Breast epithelium (tissue), 3 donors: ENCODE results near the gene HUS1B.

Experiments
- POLR2A ChIP-seq: fragments of 450-650 bp; IDR thresholded peaks from one replicate; pipeline ENCODE4 v1.6.1; 2016; ENCODE audit warnings: antibody characterized with exemption, mild to moderate bottlenecking, moderate library complexity
- TF ChIP-seq, protein P1 (sequence below), 3 donors: fragments of 450-650 bp; IDR thresholded peaks; one replicate each; pipeline ENCODE4 v1.5.1; 2016 to 2017; ENCODE audit warnings: antibody characterized with exemption in 3 of 3, mild to moderate bottlenecking in 3 of 3, moderate library complexity in 3 of 3

DNA sequence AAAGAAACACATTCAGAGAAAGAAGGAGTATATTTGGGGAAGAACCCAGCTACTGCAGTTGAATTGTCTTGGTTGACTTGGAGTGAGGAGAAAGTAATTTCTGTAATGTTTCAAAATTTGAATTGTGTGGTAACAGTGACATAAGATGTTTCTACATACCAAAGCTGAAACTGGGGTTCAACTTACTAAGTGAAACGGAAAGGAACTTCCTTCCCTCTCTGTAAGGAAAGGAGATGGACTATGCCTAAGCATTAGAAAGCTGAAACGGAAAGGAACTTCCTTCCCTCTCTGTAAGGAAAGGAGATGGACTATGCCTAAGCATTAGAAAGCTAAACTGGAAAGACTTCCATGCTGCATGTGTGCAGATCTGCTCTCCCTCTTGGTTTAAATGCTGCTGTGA lies 46.0 kb downstream of the HUS1B start:
- TF ChIP-seq, protein P1, sequence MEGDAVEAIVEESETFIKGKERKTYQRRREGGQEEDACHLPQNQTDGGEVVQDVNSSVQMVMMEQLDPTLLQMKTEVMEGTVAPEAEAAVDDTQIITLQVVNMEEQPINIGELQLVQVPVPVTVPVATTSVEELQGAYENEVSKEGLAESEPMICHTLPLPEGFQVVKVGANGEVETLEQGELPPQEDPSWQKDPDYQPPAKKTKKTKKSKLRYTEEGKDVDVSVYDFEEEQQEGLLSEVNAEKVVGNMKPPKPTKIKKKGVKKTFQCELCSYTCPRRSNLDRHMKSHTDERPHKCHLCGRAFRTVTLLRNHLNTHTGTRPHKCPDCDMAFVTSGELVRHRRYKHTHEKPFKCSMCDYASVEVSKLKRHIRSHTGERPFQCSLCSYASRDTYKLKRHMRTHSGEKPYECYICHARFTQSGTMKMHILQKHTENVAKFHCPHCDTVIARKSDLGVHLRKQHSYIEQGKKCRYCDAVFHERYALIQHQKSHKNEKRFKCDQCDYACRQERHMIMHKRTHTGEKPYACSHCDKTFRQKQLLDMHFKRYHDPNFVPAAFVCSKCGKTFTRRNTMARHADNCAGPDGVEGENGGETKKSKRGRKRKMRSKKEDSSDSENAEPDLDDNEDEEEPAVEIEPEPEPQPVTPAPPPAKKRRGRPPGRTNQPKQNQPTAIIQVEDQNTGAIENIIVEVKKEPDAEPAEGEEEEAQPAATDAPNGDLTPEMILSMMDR (IDR thresholded peaks at IDR 0.05), result no peak
- no peak for TF ChIP-seq POLR2A
